Kidney glomerular epithelial cell (primary cell): ENCODE measurements around the gene HMGCR.
"Not testable (repeated sequence)": the region's sequence is repeated elsewhere in the genome, so short reads cannot be mapped to it uniquely, and the experiment has no call there.

ENCODE experiments used
- DNase-seq: peaks from one replicate; lab custom pipeline; 2025; lab: John Stamatoyannopoulos, UW

HMGCR gene

GRCh38 chr5:75336615-75337336, at the start of gene HMGCR:
TSS of gene HMGCR (plus strand) at chr5:75337220. CDS start at chr5:75342606, 5,386 bp downstream.
- DNase-seq = peak; percentile 99

GRCh38 chr5:75291844-75292243, 45.2 kb upstream of the HMGCR start:
- DNase-seq = not testable (repeated sequence)

- DNase-seq = no peak
Measured at GRCh38 chr5:75300084-75300483, 36.9 kb upstream of the HMGCR start.

- DNase-seq = no peak
Measured at GRCh38 chr5:75303419-75303818, 33.6 kb upstream of the HMGCR start.

- DNase-seq = not testable (repeated sequence)
Measured at GRCh38 chr5:75304486-75304885, 32.5 kb upstream of the HMGCR start.

- DNase-seq = no peak
Measured at GRCh38 chr5:75306746-75307145, 30.3 kb upstream of the HMGCR start.

GRCh38 chr5:75310212-75310611, 26.8 kb upstream of the HMGCR start:
- no peak for DNase-seq

- not testable (repeated sequence) for DNase-seq
Measured at GRCh38 chr5:75319148-75319547, 17.9 kb upstream of the HMGCR start.

GRCh38 chr5:75319638-75320037, 17.4 kb upstream of the HMGCR start:
- DNase-seq = no peak

- DNase-seq = no peak
Measured at GRCh38 chr5:75320371-75320770, 16.6 kb upstream of the HMGCR start.

GRCh38 chr5:75322066-75322465, 15.0 kb upstream of the HMGCR start:
- DNase-seq = no peak

GRCh38 chr5:75324791-75325190, 12.2 kb upstream of the HMGCR start:
- DNase-seq = no peak

GRCh38 chr5:75325242-75325641, 11.8 kb upstream of the HMGCR start:
- no peak for DNase-seq

GRCh38 chr5:75330404-75330803, 6.6 kb upstream of the HMGCR start:
- DNase-seq = no peak

- no peak for DNase-seq
Measured at GRCh38 chr5:75331095-75332090, 5.6 kb upstream of the HMGCR start.

GRCh38 chr5:75333759-75334158, 3.3 kb upstream of the HMGCR start:
- not testable (repeated sequence) for DNase-seq

- DNase-seq = not testable (repeated sequence)
Measured at GRCh38 chr5:75334413-75334812, 2.6 kb upstream of the HMGCR start.

GRCh38 chr5:75335486-75335885, 1.5 kb upstream of the HMGCR start:
- DNase-seq = no peak

GRCh38 chr5:75335952-75336614, 937 bp upstream of the HMGCR start:
- DNase-seq = peak; percentile 77

GRCh38 chr5:75337366-75338021, 474 bp downstream of the HMGCR start:
- DNase-seq = no peak

- DNase-seq = no peak
Measured at GRCh38 chr5:75338408-75338807, 1.4 kb downstream of the HMGCR start.
